Trophoblast cell (in vitro differentiated cells and primary cell): ENCODE results near the gene GNG12.

Source experiments
- DNase-seq, 2 donors: peaks; one replicate each; pipeline ENCODE4 v3.0.0-alpha.2; 2016
- H2AFZ ChIP-seq: 2 replicates; pipeline ENCODE4 v1.6.1; 2013; ENCODE audit warnings: low read length, moderate library complexity, mild to moderate bottlenecking; ENCODE audit not compliant: insufficient read depth, poor library complexity
- H2AK5ac ChIP-seq: 2 replicates; pipeline ENCODE4 v1.6.1; 2013; ENCODE audit warnings: mild to moderate bottlenecking, low read length
- H2BK120ac ChIP-seq: 2 replicates; pipeline ENCODE4 v1.6.1; 2013; ENCODE audit warnings: low read length, mild to moderate bottlenecking, moderate library complexity; ENCODE audit not compliant: insufficient read depth, poor library complexity
- H2BK12ac ChIP-seq: 2 replicates; pipeline ENCODE4 v1.6.1; 2013; ENCODE audit warnings: mild to moderate bottlenecking, low read length, moderate library complexity
- H2BK5ac ChIP-seq: 2 replicates; pipeline ENCODE4 v1.6.1; 2013; ENCODE audit warnings: low read length, low read depth, moderate library complexity, mild to moderate bottlenecking; ENCODE audit not compliant: poor library complexity
- H3K14ac ChIP-seq: 2 replicates; pipeline ENCODE4 v1.6.1; 2013; ENCODE audit warnings: mild to moderate bottlenecking, low read length
- H3K18ac ChIP-seq: 2 replicates; pipeline ENCODE4 v1.6.1; 2013; ENCODE audit warnings: mild to moderate bottlenecking, low read length
- H3K23ac ChIP-seq: 2 replicates; pipeline ENCODE4 v1.6.1; 2013; ENCODE audit warnings: low read length
- H3K27ac ChIP-seq: 2 replicates; pipeline ENCODE4 v1.5.1; 2013; ENCODE audit warnings: low read depth, mild to moderate bottlenecking, inconsistent platforms, low read length, moderate library complexity
- H3K27me3 ChIP-seq: 2 replicates; pipeline ENCODE4 v1.6.1; 2013; ENCODE audit warnings: inconsistent platforms, mild to moderate bottlenecking, low read length, moderate library complexity; ENCODE audit not compliant: insufficient read depth
- H3K36me3 ChIP-seq, 2 experiments: 1 replicate in 1 of 2; 2 replicates in 1 of 2; pipeline ENCODE4 v1.6.1; 2013; ENCODE audit warnings: low read length in 2 of 2, mild to moderate bottlenecking in 2 of 2, moderate library complexity in 1 of 2; ENCODE audit not compliant: insufficient read depth in 2 of 2, control insufficient read depth in 1 of 2
- H3K4ac ChIP-seq: 2 replicates; pipeline ENCODE4 v1.6.1; 2013; ENCODE audit warnings: low read depth, mild to moderate bottlenecking, low read length, moderate library complexity
- H3K4me1 ChIP-seq, 2 experiments: 1 replicate in 1 of 2; 2 replicates in 1 of 2; pipeline ENCODE4 v1.6.1; 2013; ENCODE audit warnings: low read length in 2 of 2, mild to moderate bottlenecking in 2 of 2, moderate library complexity in 1 of 2; ENCODE audit not compliant: insufficient read depth in 2 of 2, control insufficient read depth in 1 of 2
- H3K4me2 ChIP-seq: 2 replicates; pipeline ENCODE4 v1.6.1; 2013; ENCODE audit warnings: inconsistent platforms, mild to moderate bottlenecking, low read length, moderate library complexity
- H3K4me3 ChIP-seq: 2 replicates; pipeline ENCODE4 v1.5.1; 2013; ENCODE audit warnings: mild to moderate bottlenecking, low read depth, low read length, inconsistent platforms
- H3K79me1 ChIP-seq: one replicate; pipeline ENCODE4 v1.6.1; 2013; ENCODE audit warnings: low read length
- H3K79me2 ChIP-seq: 2 replicates; pipeline ENCODE4 v1.6.1; 2013; ENCODE audit warnings: low read length, mild to moderate bottlenecking; ENCODE audit not compliant: control insufficient read depth, insufficient read depth, poor library complexity
- H3K9ac ChIP-seq: 2 replicates; pipeline ENCODE4 v1.6.1; 2013; ENCODE audit warnings: mild to moderate bottlenecking, low read length
- H3K9me3 ChIP-seq: 2 replicates; pipeline ENCODE4 v1.6.1; 2013; ENCODE audit warnings: low read depth, mild to moderate bottlenecking, control low read depth, inconsistent platforms, low read length; ENCODE audit not compliant: insufficient read depth
- H4K12ac ChIP-seq: 2 replicates; pipeline ENCODE4 v1.6.1; 2013; ENCODE audit warnings: low read depth, mild to moderate bottlenecking, low read length, moderate library complexity
- H4K8ac ChIP-seq: 2 replicates; pipeline ENCODE4 v1.6.1; 2013; ENCODE audit warnings: low read depth, mild to moderate bottlenecking, low read length, moderate library complexity
- H4K91ac ChIP-seq: one replicate; pipeline ENCODE4 v1.6.1; 2013; ENCODE audit warnings: low read depth, mild to moderate bottlenecking, low read length, moderate library complexity
- WGBS: extraction: QIAGEN DNeasy Blood & Tissue Kit; methylation state at CpG from one replicate; pipeline ENCODE4 v1.1.7; 2013; ENCODE audit warnings: missing lambda C conversion rate; ENCODE audit not compliant: insufficient read length, insufficient coverage; ENCODE audit errors: extremely low coverage; 5-methylcytosine and 5-hydroxymethylcytosine counted together

The GNG12 gene

DNA sequence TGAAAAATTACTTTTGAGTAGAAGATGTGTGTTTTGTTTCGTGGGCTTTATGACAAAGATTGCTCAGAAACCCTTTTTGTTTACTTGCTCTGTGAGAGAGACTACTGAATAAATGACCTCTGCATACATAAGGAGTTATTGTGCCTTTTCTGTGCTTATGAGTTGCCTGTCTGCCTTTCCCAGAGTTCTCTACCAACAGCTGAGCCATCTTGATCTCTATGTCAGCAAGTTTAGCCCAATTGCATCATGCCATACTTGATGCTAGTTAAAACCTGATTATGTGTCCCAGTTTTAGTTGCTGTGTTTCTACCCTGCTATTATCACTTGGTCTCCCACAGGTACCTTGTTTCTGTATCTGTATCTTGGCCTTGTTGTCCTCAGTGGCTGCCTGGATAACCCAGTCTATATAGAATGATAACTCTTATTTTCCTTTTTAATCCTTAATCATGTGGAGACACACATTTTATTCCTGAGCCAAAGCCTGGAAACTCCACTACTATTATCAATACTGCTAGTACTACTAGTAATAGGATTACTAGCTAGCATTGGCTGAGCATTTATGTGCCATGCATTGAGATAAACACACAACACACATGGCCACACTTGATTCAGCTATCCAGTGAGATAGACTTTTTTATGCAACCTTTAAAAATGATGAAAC lies 28.7 kb upstream of the GNG12 start:
- Histone ChIP-seq H3K18ac (no peak overlapping the region), H2BK5ac (no peak overlapping the region), H2BK120ac (no peak overlapping the region), H4K91ac (no peak overlapping the region), H3K4me1 (no peaks in the 10 kb centered on the region), H3K14ac (no peak overlapping the region), H2AK5ac (no peak overlapping the region), H3K4ac (no peak overlapping the region), H3K79me2 (no peaks in the 10 kb centered on the region), H2AFZ (no peak overlapping the region), H3K79me1 (no peaks in the 10 kb centered on the region), H3K4me2 (no peak overlapping the region), H4K12ac (no peak overlapping the region), H4K8ac (no peak overlapping the region), H2BK12ac (no peak overlapping the region), H3K9me3 (no peaks in the 10 kb centered on the region), H3K36me3 (no peaks in the 10 kb centered on the region), H3K23ac (no peak overlapping the region), H3K27ac (no peak overlapping the region), H3K9ac (no peak overlapping the region), H3K4me3 (no peak overlapping the region), H3K27me3 (no peaks in the 10 kb centered on the region)
- WGBS, result no CpG with 5 or more reads among the region's 1 CpG
- no peak for DNase-seq

- Histone ChIP-seq H4K91ac (no peak overlapping the region), H3K4me2 (no peak overlapping the region), H2AK5ac (no peak overlapping the region), H2BK5ac (no peak overlapping the region), H3K27ac (no peak overlapping the region), H3K14ac (no peak overlapping the region), H4K12ac (no peak overlapping the region), H3K18ac (no peak overlapping the region), H3K27me3 (no peaks in the 10 kb centered on the region), H3K9ac (no peak overlapping the region), H2BK120ac (no peak overlapping the region), H3K4me3 (no peak overlapping the region), H2AFZ (no peak overlapping the region), H3K23ac (no peak overlapping the region), H3K9me3 (no peaks in the 10 kb centered on the region), H3K4me1 (no peaks in the 10 kb centered on the region), H2BK12ac (no peak overlapping the region), H3K79me2 (no peaks in the 10 kb centered on the region), H3K4ac (no peak overlapping the region), H4K8ac (no peak overlapping the region), H3K79me1 (no peaks in the 10 kb centered on the region), H3K36me3 (no peaks in the 10 kb centered on the region)
- WGBS, result no CpG with 5 or more reads among the region's 2 CpGs
- DNase-seq, result no peak
Measured at GRCh38 chr1:67860776-67861175, 27.5 kb upstream of the GNG12 start.

DNA sequence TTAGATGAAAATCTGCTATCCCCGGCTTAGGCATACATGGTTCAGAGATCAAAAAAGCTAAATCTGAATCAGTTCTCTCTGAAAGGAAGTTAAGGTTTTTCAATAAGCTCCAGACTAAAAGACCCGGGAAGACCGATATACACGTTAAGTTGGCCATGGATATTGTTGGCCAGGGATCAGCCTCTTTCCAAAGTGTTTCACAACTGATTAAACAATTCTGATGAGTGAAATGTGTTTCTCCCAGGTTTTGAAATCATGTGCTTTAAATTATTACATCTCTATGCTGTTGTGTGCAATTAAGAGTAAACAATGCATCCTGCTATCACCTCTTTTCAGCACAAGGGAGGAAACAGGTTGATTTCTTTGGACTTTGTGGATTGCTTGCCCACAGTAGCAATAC lies 23.7 kb upstream of the GNG12 start:
- no peaks in the 10 kb centered on the region for H3K79me2 ChIP-seq
- no CpG with 5 or more reads among the region's 4 CpGs for WGBS

DNA sequence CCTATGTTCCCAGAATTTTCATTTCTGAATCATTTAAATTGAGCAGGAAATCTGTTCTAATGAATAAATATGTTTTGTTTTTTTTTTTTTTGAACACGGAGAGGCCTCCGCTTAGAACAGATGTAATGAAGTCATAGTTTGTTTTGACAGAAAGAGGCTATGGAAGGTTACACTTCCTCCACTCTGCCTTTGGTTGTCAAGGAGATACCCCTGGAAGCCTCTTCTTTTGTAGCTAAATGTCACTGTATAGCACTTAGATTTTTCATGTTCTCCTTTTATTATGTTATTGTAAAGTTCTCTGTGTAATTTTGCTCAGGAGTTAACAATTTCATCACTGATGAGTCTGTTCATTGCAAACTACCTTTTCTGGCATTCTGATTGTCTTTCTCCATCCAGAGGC lies 22.7 kb upstream of the GNG12 start:
- H3K36me3 ChIP-seq, result no peaks in the 10 kb centered on the region
- H4K91ac ChIP-seq, result no peak overlapping the region
- no peak overlapping the region for H3K18ac ChIP-seq
- no peak overlapping the region for H2BK120ac ChIP-seq
- H3K27me3 ChIP-seq, result no peaks in the 10 kb centered on the region
- H3K4me1 ChIP-seq, result no peaks in the 10 kb centered on the region
- no peak overlapping the region for H2BK12ac ChIP-seq
- H3K4me3 ChIP-seq, result no peak overlapping the region
- no peaks in the 10 kb centered on the region for H3K79me1 ChIP-seq
- no peak overlapping the region for H2AK5ac ChIP-seq
- no peak overlapping the region for H2AFZ ChIP-seq
- WGBS, result no CpG with 5 or more reads among the region's 2 CpGs
- H3K23ac ChIP-seq, result no peak overlapping the region
- no peak overlapping the region for H3K4ac ChIP-seq
- H3K14ac ChIP-seq, result no peak overlapping the region
- H4K12ac ChIP-seq, result no peak overlapping the region
- H3K4me2 ChIP-seq, result no peak overlapping the region
- no peak for DNase-seq
- no peak overlapping the region for H3K27ac ChIP-seq
- H4K8ac ChIP-seq, result no peak overlapping the region
- H2BK5ac ChIP-seq, result no peak overlapping the region
- no peaks in the 10 kb centered on the region for H3K79me2 ChIP-seq
- no peaks in the 10 kb centered on the region for H3K9me3 ChIP-seq
- no peak overlapping the region for H3K9ac ChIP-seq

More for the DNA sequence above, 23.7 kb upstream of the GNG12 start:
- Histone ChIP-seq H3K9me3 (no peaks in the 10 kb centered on the region), H3K14ac (no peak overlapping the region), H3K27ac (no peak overlapping the region), H4K91ac (no peak overlapping the region), H4K12ac (no peak overlapping the region), H3K9ac (no peak overlapping the region), H3K18ac (no peak overlapping the region), H3K79me1 (no peaks in the 10 kb centered on the region), H2BK120ac (no peak overlapping the region), H3K4me2 (no peak overlapping the region), H2BK5ac (no peak overlapping the region), H3K4me3 (no peak overlapping the region), H4K8ac (no peak overlapping the region), H3K27me3 (no peaks in the 10 kb centered on the region), H3K23ac (no peak overlapping the region), H3K4ac (no peak overlapping the region), H2AFZ (no peak overlapping the region), H2BK12ac (no peak overlapping the region), H3K4me1 (no peaks in the 10 kb centered on the region), H3K36me3 (no peaks in the 10 kb centered on the region), H2AK5ac (no peak overlapping the region)
- no peak for DNase-seq
